HG03354 (cell line): Measurements from ENCODE around the gene ZMAT2.
"Not testable (repeated sequence)": the region's sequence is repeated elsewhere in the genome, so short reads cannot be mapped to it uniquely, and the experiment has no call there.

Experiments used
- ATAC-seq: cut with Tn5 transposase; IDR thresholded peaks from one replicate; pipeline ENCODE4 v1.9.1; 2021; ENCODE audit warnings: mild to moderate bottlenecking; ENCODE audit not compliant: unreplicated experiment, poor library complexity, severe bottlenecking

The ZMAT2 gene

GRCh38 chr5:140696891-140697492 lies 3.3 kb upstream of the ZMAT2 start:
- no peak for ATAC-seq

- no peak for ATAC-seq
Measured at GRCh38 chr5:140707812-140708211, 7.6 kb downstream of the ZMAT2 start.

- not testable (repeated sequence) for ATAC-seq
Measured at GRCh38 chr5:140708787-140709186, 8.5 kb downstream of the ZMAT2 start.

GRCh38 chr5:140710899-140711552 lies 10.8 kb downstream of the ZMAT2 start:
- ATAC-seq = peak; percentile 91

- ATAC-seq = no peak
Measured at GRCh38 chr5:140711794-140712193, 11.5 kb downstream of the ZMAT2 start.

- ATAC-seq = no peak
Measured at GRCh38 chr5:140713562-140714094, 13.4 kb downstream of the ZMAT2 start.

GRCh38 chr5:140716238-140716637 lies 16.0 kb downstream of the ZMAT2 start:
- ATAC-seq = not testable (repeated sequence)

- no peak for ATAC-seq
Measured at GRCh38 chr5:140718266-140718592, 18.0 kb downstream of the ZMAT2 start.

GRCh38 chr5:140720738-140721137 lies 20.5 kb downstream of the ZMAT2 start:
- peak; percentile 16 for ATAC-seq

- not testable (repeated sequence) for ATAC-seq
Measured at GRCh38 chr5:140721395-140721794, 21.1 kb downstream of the ZMAT2 start.

- peak; percentile 80 for ATAC-seq
Measured at GRCh38 chr5:140725799-140726471, 25.7 kb downstream of the ZMAT2 start.

- no peak for ATAC-seq
Measured at GRCh38 chr5:140733098-140733497, 32.9 kb downstream of the ZMAT2 start.

GRCh38 chr5:140734354-140734753 lies 34.1 kb downstream of the ZMAT2 start:
- ATAC-seq = no peak

- no peak for ATAC-seq
Measured at GRCh38 chr5:140737486-140737885, 37.2 kb downstream of the ZMAT2 start.

GRCh38 chr5:140741967-140742366 lies 41.7 kb downstream of the ZMAT2 start:
- no peak for ATAC-seq

- no peak for ATAC-seq
Measured at GRCh38 chr5:140753561-140753960, 53.3 kb downstream of the ZMAT2 start.
